ENCODE results near the gene B4GALT2.
A peak's percentile ranks its signal among the peaks of the same experiment; 100 is the strongest.

The B4GALT2 gene

GRCh38 chr1:44032170-44032790 lies 53.3 kb downstream of the B4GALT2 start:
- no peak for DNase-seq (ENCODE audit: low read depth)
- TF ChIP-seq, protein P1, sequence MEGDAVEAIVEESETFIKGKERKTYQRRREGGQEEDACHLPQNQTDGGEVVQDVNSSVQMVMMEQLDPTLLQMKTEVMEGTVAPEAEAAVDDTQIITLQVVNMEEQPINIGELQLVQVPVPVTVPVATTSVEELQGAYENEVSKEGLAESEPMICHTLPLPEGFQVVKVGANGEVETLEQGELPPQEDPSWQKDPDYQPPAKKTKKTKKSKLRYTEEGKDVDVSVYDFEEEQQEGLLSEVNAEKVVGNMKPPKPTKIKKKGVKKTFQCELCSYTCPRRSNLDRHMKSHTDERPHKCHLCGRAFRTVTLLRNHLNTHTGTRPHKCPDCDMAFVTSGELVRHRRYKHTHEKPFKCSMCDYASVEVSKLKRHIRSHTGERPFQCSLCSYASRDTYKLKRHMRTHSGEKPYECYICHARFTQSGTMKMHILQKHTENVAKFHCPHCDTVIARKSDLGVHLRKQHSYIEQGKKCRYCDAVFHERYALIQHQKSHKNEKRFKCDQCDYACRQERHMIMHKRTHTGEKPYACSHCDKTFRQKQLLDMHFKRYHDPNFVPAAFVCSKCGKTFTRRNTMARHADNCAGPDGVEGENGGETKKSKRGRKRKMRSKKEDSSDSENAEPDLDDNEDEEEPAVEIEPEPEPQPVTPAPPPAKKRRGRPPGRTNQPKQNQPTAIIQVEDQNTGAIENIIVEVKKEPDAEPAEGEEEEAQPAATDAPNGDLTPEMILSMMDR (conservative IDR thresholded peaks at IDR 0.05; ENCODE audit: control insufficient read depth, insufficient read depth, low read depth, low read length), result no peak
- no peak overlapping the region for H3K4me3 ChIP-seq (ENCODE audit: control insufficient read depth, low read depth, low read length)

- no peak for DNase-seq (ENCODE audit: low read depth)
- TF ChIP-seq, protein P1 (conservative IDR thresholded peaks at IDR 0.05; ENCODE audit: control insufficient read depth, insufficient read depth, low read depth, low read length), result no peak
- H3K4me3 ChIP-seq (ENCODE audit: control insufficient read depth, low read depth, low read length), result no peak overlapping the region
Observed at GRCh38 chr1:44033041-44033575, 54.1 kb downstream of the B4GALT2 start.

DNA sequence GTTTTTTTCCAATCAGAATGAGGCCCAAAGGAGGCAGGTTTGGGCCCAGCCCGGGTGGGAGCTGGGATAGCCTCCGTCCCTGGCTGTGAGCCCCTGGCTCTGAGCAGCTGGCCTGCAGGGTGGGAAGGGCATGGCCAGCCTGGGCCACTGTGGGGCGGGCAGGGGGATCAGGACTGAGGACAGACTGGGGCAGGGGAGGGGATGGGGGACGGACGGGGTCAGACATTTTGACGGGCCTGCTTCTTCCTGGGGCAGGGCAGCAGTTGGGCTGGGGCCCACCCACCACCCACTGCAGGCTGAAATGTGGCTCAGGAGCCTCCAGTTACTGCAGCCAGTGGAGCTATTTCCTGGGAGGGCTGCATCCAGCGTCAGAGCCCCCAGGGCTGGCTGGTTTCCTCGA lies 54.7 kb downstream of the B4GALT2 start:
- TF ChIP-seq, protein P1 (conservative IDR thresholded peaks at IDR 0.05; ENCODE audit: control insufficient read depth, insufficient read depth, low read depth, low read length), result no peak
- no peak overlapping the region for H3K4me3 ChIP-seq (ENCODE audit: control insufficient read depth, low read depth, low read length)
- DNase-seq (ENCODE audit: low read depth), result no peak

DNA sequence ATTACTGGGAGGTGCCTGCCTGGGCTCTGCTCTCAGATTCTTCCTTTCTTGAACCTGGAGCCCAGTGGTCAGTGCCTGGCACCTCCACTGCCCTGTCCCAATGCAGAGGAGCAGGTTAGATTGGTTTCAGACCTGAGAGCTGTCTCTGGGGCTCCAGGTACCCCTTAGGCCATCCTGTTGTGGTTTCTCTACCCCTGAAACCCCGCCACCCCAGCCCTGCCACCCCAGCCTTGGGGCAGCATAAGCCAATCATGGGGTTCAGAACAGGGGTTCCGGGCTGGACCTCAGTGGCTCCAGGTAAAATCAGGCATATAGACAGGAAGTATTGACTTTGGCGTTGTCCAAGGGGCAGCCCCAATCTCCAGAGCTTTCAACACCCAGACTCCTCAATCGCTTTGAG lies 55.4 kb downstream of the B4GALT2 start:
- no peak for DNase-seq (ENCODE audit: low read depth)
- TF ChIP-seq, protein P1 (conservative IDR thresholded peaks at IDR 0.05; ENCODE audit: control insufficient read depth, insufficient read depth, low read depth, low read length), result no peak
- H3K4me3 ChIP-seq (ENCODE audit: control insufficient read depth, low read depth, low read length), result no peak overlapping the region

DNA sequence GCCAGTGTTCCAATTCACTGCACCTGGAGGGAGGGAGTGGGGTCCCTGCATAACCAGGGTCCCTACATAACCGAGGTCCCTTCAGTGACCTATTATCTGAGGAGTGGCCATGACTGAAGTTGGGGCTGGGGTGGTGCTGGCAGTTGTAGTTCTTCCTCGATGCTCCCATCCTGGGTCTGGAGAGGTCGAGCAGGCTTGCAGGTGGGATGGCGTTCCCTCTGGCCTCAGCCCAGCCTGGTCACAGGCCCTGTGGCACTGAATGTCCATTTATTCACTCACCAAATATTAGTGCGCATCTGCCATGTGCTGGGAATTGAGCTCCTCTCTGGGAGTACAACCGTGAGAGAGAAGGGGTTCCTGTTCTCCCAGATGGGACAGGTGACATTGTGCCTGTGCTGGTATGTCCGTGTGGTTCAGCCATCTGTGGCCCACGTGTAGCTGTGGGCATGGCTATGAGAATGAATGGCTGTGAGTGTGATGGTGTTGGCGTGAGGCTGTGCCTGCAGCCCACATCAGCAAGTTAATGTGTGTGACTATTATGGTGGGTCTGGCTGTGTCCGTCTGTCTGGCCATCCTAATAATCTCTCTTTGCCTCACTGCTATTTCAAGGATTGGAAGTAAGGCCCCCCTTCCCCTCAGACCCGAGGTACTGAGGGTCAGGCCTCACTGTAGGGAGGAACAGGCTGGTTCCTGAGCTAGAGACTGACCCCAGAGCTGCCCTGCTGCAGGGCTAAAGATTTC lies 56.1 kb downstream of the B4GALT2 start:
- DNase-seq (ENCODE audit: low read depth), result no peak
- no peak overlapping the region for H3K4me3 ChIP-seq (ENCODE audit: control insufficient read depth, low read depth, low read length)
- TF ChIP-seq, protein P1 (conservative IDR thresholded peaks at IDR 0.05; ENCODE audit: control insufficient read depth, insufficient read depth, low read depth, low read length), result no peak

- peak; percentile 17 for DNase-seq (ENCODE audit: low read depth)
- TF ChIP-seq, protein P1 (conservative IDR thresholded peaks at IDR 0.05; ENCODE audit: control insufficient read depth, insufficient read depth, low read depth, low read length), result peak; percentile 8
- H3K4me3 ChIP-seq (ENCODE audit: control insufficient read depth, low read depth, low read length), result no peak overlapping the region
Observed at GRCh38 chr1:44035726-44036408, 56.9 kb downstream of the B4GALT2 start.

All from fibroblast of mammary gland (primary cell).